Osteoblast (primary cell): ENCODE data around the gene COG7. TPM values are rescaled to one million over a fixed set of nuclear protein-coding genes. Genes with fewer than 3 reads are reported as not detected.

ENCODE experiments used
- DNase-seq: peaks from one replicate; pipeline ENCODE4 v3.0.0; 2011; ENCODE audit warnings: low spot score, mixed read lengths; ENCODE audit not compliant: insufficient read length; ENCODE audit errors: missing footprints
- H2AFZ ChIP-seq: 2 replicates; pipeline ENCODE4 v1.6.0; 2011; ENCODE audit warnings: mild to moderate bottlenecking, low read length
- H3K27ac ChIP-seq: 2 replicates; pipeline ENCODE4 v1.5.1; 2011; ENCODE audit warnings: mild to moderate bottlenecking, low read depth, low read length, moderate library complexity
- H3K27me3 ChIP-seq: 2 replicates; pipeline ENCODE4 v1.6.0; 2012; ENCODE audit warnings: mild to moderate bottlenecking, control low read depth, inconsistent platforms, low read length, moderate library complexity; ENCODE audit not compliant: insufficient read depth
- H3K36me3 ChIP-seq: 2 replicates; pipeline ENCODE4 v1.5.1; 2011; ENCODE audit warnings: mild to moderate bottlenecking, low read length, control low read depth, moderate library complexity; ENCODE audit not compliant: insufficient read depth
- H3K4me1 ChIP-seq: 2 replicates; pipeline ENCODE4 v1.5.1; 2011; ENCODE audit warnings: mild to moderate bottlenecking, low read length, control low read depth, moderate library complexity; ENCODE audit not compliant: insufficient read depth
- H3K4me2 ChIP-seq: 2 replicates; pipeline ENCODE4 v1.6.0; 2011; ENCODE audit warnings: mild to moderate bottlenecking, low read length; ENCODE audit not compliant: insufficient read depth
- H3K4me3 ChIP-seq: fragments of 200-600 bp; sonication (generic); 3 replicates; pipeline ENCODE4 v1.5.1; 2012; ENCODE audit warnings: mild to moderate bottlenecking, low read length, inconsistent platforms; ENCODE audit not compliant: insufficient read depth
- H3K79me2 ChIP-seq: 2 replicates; pipeline ENCODE4 v1.6.0; 2012; ENCODE audit warnings: mild to moderate bottlenecking, low read length, control low read depth, inconsistent platforms; ENCODE audit not compliant: insufficient read depth
- H3K9me3 ChIP-seq: 2 replicates; pipeline ENCODE4 v1.5.1; 2011; ENCODE audit warnings: low read depth, low read length, control low read depth
- H4K20me1 ChIP-seq: 2 replicates; pipeline ENCODE4 v1.6.0; 2012; ENCODE audit warnings: mild to moderate bottlenecking, low read length, control low read depth; ENCODE audit not compliant: insufficient read depth
- total RNA-seq: library from RNA; depleted of rRNA; stranded (reverse); fragments of >200 nt; gene quantifications from 2 replicates; pipeline ENCODE4 v1.2.3, GENCODE V29; 2012
- TF ChIP-seq, protein P1 (sequence below): IDR thresholded peaks from 2 replicates; pipeline ENCODE4 v1.5.1; 2011; ENCODE audit warnings: mild to moderate bottlenecking, low read depth, low read length, moderate library complexity; ENCODE audit errors: extremely low read depth

The COG7 gene
- total RNA-seq, 1 donor = 17.0 TPM

DNA sequence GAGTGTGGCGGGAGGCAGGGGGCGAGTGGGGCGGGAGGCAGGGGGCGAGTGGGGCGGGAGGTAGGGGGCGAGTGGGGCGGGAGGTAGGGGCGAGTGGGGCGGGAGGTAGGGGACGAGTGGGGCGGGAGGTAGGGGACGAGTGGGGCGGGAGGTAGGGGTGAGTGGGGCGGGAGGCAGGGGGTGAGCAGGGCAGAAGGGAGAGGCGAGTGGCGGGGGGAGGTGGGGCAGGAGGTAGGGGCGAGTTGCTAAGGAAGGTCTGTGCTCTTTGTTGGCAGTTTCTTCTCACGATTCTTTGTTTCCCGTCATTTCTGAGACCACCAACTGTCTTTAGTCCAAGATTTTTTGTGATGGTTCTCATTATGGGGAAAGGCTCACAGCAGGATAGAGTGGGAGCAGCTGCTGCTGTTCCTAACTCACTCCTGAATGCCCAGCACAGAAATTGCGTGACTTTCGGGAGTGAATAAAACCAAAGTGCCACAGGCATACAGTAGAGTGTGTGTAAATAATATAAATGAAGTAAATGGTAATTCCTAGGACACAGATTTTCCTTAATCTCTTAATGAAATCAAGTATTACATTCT, 44.7 kb downstream of the COG7 start:
- TF ChIP-seq, protein P1, sequence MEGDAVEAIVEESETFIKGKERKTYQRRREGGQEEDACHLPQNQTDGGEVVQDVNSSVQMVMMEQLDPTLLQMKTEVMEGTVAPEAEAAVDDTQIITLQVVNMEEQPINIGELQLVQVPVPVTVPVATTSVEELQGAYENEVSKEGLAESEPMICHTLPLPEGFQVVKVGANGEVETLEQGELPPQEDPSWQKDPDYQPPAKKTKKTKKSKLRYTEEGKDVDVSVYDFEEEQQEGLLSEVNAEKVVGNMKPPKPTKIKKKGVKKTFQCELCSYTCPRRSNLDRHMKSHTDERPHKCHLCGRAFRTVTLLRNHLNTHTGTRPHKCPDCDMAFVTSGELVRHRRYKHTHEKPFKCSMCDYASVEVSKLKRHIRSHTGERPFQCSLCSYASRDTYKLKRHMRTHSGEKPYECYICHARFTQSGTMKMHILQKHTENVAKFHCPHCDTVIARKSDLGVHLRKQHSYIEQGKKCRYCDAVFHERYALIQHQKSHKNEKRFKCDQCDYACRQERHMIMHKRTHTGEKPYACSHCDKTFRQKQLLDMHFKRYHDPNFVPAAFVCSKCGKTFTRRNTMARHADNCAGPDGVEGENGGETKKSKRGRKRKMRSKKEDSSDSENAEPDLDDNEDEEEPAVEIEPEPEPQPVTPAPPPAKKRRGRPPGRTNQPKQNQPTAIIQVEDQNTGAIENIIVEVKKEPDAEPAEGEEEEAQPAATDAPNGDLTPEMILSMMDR = no peak
- Histone ChIP-seq H3K79me2 (no peaks in the 10 kb centered on the region), H3K4me2 (no peak overlapping the region), H3K27ac (no peak overlapping the region), H3K9me3 (no peaks in the 10 kb centered on the region), H2AFZ (no peak overlapping the region), H3K4me1 (no peaks in the 10 kb centered on the region), H3K27me3 (no peaks in the 10 kb centered on the region), H3K36me3 (peaks cover 57% of the 10 kb centered on the region), H4K20me1 (peaks cover 3% of the 10 kb centered on the region), H3K4me3 (no peak overlapping the region)
- DNase-seq = peak; percentile 72

DNA sequence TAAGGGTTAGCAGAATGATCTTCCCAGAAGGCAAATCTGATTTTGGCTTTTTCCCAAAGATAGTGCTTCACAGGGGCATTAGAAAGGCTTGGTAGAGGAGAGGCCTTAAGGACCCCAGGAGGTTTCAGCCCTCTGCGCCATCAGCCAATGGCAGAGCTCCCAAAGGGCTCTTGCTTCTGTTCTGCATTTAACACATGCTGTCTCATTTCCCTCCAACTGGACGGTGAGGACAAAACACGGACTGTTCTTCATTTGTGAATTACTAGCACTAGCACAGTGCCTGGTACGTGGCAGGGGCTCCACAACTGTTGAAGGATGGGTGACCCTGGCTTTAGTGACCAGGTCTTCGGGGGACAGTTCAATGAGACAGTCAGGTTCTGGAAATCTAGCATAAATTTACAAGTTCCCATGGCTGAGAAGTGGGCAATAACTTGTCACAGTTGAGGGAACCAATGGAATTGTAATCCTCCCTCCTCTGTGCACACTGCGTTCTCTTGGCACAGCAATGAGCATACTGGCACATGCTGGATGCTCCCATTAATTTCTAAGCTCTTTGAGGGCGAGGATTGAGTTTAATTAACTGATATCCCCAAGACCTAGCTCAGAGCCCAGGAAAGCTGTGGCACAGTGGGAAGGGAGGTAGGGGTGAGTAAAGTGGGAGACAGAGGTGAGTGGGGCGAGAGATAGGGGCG, 45.4 kb downstream of the COG7 start:
- H4K20me1 ChIP-seq = peaks cover 3% of the 10 kb centered on the region
- H3K27ac ChIP-seq = no peak overlapping the region
- TF ChIP-seq, protein P1 = no peak
- no peaks in the 10 kb centered on the region for H3K9me3 ChIP-seq
- peaks cover 57% of the 10 kb centered on the region for H3K36me3 ChIP-seq
- H3K4me3 ChIP-seq = no peak overlapping the region
- no peaks in the 10 kb centered on the region for H3K4me1 ChIP-seq
- no peaks in the 10 kb centered on the region for H3K79me2 ChIP-seq
- H2AFZ ChIP-seq = no peak overlapping the region
- H3K27me3 ChIP-seq = no peaks in the 10 kb centered on the region
- DNase-seq = no peak
- H3K4me2 ChIP-seq = no peak overlapping the region

DNA sequence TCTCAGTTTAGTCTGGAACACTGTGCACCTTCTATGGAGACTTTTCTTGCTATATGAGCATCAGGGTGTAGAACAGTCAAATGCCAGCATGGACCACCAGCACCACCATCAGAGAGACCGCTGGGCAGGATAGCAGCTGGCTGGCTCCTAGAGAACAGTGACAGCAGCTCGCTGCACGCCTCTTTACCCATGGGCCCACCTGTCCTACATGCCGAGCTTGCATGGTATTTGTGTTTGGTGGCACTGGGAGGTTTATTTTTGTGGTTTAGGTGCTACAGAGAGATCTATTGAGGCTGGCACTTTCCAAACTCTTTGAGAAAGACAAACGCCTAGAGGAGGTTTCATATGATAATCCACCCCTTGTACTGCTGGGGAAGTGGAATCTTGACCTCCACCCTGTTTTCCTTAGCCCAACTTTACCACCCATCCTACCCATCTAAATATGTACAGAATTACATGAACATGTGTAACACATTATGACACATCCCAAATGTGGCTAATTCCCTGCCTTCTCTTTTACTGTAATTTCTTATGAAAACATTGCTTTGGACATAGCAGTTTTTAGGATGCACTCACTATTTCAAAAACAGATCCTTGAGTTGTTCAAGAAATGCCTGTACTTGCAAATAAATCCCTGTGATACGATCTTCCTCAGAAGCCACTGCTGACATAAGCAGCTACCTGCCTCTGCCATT, 46.3 kb downstream of the COG7 start:
- no peak for DNase-seq
- Histone ChIP-seq H2AFZ (no peak overlapping the region), H3K4me3 (no peak overlapping the region), H3K4me2 (no peak overlapping the region), H3K27ac (no peak overlapping the region), H3K36me3 (peaks cover 57% of the 10 kb centered on the region), H3K4me1 (no peaks in the 10 kb centered on the region), H3K79me2 (no peaks in the 10 kb centered on the region), H3K27me3 (no peaks in the 10 kb centered on the region), H4K20me1 (peaks cover 3% of the 10 kb centered on the region), H3K9me3 (no peaks in the 10 kb centered on the region)
- TF ChIP-seq, protein P1 = no peak

DNA sequence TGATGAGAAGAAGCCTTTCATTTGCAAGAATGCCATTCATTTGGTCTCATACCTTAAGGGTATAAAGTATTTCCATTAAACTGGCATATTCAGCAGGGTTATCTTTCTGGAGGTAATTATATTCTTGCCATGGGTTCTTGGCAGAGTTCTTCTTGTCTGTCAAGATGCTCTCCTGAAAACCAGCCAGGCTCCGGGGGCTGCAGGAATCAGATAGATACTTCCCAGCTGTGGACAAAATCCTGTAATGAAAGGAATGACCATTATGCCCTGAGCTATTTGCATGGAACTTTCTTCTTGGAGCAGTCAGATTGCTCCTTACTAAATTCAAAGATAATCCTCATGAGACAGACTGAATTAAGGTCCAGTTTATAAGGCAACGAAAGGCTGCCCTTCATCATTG, 47.0 kb downstream of the COG7 start:
- Histone ChIP-seq H3K9me3 (no peaks in the 10 kb centered on the region), H4K20me1 (peaks cover 3% of the 10 kb centered on the region), H2AFZ (no peak overlapping the region), H3K79me2 (no peaks in the 10 kb centered on the region), H3K27me3 (no peaks in the 10 kb centered on the region), H3K4me3 (no peak overlapping the region), H3K4me1 (no peaks in the 10 kb centered on the region), H3K4me2 (no peak overlapping the region), H3K36me3 (peaks cover 62% of the 10 kb centered on the region), H3K27ac (no peak overlapping the region)
- no peak for DNase-seq
- TF ChIP-seq, protein P1 = no peak
